DOHH2 (cell line): ENCODE measurements around the gene MRPS18B.

ENCODE experiments used
- CTCF ChIP-seq: fragments of 200-600 bp; sonication (generic); IDR thresholded peaks from one replicate; pipeline ENCODE4 v1.5.1; 2014; ENCODE audit warnings: antibody characterized with exemption, mild to moderate bottlenecking, low read depth, low read length; ENCODE audit not compliant: poor library complexity, severe bottlenecking
- EZH2phosphoT487 ChIP-seq: fragments of 200-600 bp; sonication (generic); IDR thresholded peaks from 2 replicates; pipeline ENCODE4 v1.6.1; 2017; ENCODE audit warnings: borderline replicate concordance, mild to moderate bottlenecking, antibody characterized with exemption, low read length, moderate library complexity, mixed read lengths

GRCh38 chr6:30616811-30617564 lies 652 bp upstream of the MRPS18B start, which contains the start of gene PPP1R10:
- TF ChIP-seq CTCF (no peak), EZH2phosphoT487 (no peak)
